HL-60/S4 (cell line): Measurements from ENCODE around the gene VAT1L.

Experiments
- in situ Hi-C: fragments of 300-500 bp; cut with MboI; formaldehyde crosslinking; loops from 2 replicates; pipeline ENCODE4 v1.14.3; 2022; ENCODE audit warnings: low sequenced_read_pairs

Gene VAT1L, protein sequence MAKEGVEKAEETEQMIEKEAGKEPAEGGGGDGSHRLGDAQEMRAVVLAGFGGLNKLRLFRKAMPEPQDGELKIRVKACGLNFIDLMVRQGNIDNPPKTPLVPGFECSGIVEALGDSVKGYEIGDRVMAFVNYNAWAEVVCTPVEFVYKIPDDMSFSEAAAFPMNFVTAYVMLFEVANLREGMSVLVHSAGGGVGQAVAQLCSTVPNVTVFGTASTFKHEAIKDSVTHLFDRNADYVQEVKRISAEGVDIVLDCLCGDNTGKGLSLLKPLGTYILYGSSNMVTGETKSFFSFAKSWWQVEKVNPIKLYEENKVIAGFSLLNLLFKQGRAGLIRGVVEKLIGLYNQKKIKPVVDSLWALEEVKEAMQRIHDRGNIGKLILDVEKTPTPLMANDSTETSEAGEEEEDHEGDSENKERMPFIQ

DNA sequence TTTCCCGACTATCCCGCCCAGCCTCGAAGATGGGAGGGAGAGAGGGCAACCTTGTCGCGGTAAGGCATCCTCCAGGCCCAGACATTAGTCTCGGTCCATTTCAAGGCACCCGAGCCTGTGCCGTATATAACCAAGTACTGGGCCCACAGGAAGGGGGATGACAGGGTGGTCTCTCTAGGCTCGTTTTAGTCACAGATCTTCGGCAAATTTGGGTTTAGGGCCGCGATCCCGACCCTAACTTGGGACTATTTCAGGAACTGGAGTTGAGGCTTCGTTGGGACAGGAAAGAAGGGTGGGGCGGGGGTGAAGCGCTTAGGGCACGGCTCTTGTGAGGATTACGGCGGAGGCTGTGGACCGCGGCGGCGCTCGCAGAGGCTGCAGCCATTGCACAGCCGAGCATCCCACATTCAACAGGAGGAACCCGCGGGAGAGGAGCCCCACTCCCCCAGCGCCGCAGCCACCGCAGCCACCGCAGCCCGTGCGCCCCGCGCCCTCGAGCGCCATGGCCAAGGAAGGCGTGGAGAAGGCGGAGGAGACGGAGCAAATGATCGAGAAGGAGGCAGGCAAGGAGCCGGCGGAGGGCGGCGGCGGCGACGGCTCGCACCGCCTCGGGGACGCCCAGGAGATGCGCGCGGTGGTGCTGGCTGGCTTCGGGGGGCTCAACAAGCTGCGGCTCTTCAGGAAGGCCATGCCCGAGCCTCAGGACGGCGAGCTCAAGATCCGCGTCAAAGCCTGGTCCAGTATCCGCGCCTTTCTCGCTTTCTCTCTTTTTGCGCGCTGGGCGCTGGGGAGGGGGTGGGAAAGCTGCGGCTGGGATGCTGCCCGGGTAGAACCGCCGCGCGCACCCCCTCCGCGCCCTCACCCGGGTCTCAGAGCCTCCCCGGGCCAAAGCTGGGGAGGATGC, at the start of gene VAT1L:
Gene VAT1L (plus strand): TSS at position 384 of the 904 bp plus-strand sequence. CDS start 119 bp downstream, at position 503.
- in situ Hi-C loops, result no loop called here

DNA sequence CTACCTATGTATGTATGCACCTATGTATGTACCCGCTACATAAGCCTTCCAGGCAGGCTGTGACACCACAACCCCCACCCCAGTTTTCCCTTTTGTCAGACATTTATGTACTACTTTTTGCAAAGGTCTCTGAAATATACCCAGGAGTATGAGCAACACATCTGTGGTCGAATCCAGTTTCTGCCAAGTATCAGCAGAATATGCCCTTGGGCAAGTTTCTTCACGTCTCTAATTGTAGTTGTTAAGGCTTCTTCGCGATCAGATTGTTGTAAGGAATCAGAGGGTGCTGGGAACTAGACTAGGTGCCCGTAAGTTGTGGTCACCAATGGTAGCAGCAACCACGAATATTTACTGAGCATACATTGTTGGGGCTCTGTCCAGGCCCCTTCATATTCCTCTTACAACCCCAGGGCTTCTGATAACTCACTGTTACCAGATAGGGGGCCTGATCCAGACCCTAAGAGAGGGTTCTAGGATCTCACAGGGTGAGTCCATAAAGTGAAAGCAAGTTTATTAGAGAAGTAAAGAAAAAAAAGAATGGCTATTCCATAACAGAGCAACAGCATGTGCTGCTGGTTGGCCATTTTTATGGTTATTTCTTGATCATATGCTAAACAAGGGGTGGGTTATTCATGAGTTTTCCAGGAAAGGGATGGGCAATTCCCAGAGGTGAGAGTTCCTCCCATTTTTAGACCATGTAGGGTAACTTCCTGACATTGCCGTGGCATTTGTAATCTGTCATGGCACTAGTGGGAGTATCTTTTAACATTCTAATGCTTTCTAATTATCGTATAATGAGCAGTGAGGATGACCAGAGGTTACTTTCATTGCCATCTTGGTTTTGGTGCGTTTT, 49.4 kb upstream of the VAT1L start:
- in situ Hi-C loops, result no loop called here

DNA sequence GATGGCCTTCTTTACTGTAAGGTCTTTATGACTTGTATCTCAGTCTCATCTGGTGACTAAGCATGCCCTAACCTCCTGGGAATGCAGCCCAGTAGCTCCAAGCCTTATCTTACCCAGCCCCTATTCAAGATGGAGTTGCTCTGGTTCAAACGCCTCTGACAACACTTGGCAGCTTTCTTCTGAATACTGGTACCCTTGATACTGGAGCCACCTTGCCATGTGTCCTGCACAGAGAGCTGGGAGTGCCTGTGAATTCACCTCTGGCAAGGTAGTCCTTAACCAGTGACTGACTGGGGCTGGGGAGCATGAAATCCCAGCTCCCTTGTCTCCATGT, 48.8 kb upstream of the VAT1L start:
- in situ Hi-C loops, result no loop called here

DNA sequence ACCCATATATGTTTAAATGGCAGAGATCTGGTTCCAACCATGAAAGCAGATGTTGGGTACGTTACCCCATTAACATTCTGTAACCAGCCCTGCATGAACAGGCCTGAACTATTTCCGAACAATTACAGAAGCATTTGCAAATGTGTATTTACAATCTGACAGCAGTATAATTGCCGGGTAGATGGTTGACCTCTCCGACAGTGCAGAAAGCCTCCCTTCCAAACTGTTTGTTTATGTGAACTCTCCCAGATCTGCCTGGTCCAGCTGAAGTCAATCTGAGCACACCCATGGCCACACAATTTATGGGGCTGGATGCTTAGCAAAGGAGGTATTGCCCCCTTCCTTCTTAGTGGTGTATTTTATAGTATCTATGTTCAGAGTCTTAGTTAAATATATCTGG, 44.2 kb upstream of the VAT1L start:
- in situ Hi-C loops, result no loop called here

DNA sequence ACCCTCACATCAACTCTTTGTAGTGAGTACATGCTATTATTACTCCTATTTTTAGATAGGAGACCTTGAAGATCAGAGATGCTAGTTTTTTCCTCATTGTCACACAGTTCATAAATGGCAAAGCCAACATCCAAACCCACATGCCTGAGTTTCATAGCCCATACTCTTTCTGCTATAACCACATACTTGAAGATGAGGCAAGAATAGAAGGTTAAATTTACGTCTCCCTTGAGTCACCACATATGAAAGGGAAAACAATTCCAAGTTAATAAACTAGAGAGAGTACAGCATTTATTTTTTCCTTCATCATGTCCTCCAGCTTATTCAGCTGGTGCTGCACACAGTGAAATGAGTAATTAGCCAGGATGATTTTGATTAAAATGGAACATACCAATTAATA, 42.4 kb upstream of the VAT1L start:
- in situ Hi-C loops, result no loop called here

DNA sequence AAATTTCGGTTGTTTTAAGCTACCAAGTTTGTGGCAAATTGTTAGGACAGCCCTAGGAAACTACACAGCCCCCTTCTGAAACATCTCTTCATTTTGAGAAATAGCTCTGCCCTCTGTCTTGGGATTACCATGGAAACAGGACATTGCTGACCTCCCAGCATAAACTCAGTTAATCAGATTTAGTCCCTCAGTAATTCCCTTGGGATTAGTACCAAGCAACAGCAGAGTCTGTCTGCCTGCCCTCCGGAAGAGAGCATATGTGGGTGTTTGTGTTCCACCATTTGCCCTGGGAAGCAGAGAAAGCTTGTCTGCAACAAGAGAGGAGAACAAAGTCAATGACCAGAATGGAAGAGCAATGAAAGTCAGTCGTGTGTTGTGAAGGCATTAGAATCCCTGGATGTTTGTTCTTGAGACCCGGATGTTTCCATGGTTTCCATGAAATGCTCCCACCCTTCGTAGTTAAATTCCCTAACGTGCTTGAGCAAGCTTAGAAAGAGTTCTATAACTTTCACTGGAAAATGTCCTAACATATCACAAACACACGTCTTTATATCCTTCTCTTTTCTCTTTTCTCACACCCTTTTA, 39.9 kb upstream of the VAT1L start:
- in situ Hi-C loops, result no loop called here

DNA sequence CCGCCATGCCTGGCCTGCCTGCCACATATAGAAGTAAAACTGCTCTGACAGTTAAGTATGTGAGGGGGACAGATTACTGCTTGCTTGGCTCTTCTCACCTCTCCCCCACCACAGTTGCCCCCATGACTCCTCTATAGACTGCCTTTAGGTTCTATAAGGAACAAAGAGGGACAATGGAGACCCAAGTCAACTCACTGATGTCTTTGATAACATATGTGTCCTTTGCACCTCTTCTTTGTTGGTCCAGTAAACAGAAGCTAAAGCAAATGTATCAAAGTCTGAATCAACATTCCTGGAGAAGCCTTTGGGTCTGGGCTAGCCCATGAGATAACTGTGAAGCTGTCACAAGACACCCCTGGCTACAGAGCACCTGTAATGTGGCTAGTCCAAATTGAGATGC, 38.9 kb upstream of the VAT1L start:
- in situ Hi-C loops, result no loop called here

DNA sequence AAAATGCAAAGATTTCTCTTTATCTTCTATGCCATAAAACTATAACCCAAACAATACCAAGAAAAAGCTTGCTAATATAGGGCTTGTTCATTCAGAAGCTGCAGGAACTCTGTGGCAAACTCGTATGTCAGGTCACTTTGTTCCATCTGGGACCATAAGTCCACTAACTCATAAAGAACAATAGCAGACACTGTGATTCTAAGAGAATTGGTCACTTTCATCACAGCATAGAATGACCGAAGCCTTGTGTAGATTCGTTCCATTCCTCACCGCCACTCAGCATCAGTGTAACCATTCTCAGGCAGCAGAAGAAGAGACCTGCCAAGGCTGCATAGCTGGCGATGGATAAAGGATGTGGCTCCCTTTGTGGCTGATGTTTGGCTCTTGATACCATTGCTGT, 30.3 kb upstream of the VAT1L start:
- in situ Hi-C loops, result no loop called here

DNA sequence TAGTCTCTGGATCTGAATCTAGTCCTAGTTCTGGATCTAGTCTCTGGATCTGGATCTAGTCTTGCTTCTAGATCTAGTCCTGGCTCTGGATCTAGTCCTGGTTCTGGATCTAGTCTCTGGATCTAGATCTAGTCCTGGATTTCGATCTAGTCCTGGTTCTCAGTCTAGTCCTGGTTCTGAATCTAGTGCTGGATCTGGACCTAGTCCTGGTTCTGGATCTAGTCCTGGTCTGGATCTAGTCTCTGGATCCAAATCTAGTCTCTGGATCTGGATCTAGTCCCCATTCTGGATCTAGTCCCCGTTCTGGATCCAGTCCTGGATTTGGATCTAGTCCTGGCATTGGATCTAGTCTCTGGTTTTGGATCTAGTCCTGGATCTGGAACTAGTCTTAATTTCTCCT, 29.9 kb upstream of the VAT1L start:
- in situ Hi-C loops, result no loop called here

DNA sequence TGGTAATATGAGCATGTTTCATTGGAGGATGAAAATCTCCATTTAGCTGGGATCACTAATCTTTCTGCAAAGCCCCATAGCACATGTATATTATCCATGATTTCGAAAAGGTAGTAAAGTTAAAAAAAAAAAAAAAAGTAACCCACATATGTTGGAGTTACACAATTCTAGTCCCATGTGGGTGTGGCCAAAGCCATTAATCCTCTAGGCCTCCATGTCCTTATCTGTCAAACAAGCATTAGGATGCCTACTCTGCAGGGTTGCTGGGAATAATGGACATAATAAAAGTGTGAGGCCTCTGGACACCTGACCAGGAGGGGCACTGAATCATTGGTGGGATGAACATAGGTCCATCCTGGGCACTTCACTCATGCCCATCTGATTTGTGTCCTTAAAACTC, 29.2 kb upstream of the VAT1L start:
- in situ Hi-C loops, result no loop called here

DNA sequence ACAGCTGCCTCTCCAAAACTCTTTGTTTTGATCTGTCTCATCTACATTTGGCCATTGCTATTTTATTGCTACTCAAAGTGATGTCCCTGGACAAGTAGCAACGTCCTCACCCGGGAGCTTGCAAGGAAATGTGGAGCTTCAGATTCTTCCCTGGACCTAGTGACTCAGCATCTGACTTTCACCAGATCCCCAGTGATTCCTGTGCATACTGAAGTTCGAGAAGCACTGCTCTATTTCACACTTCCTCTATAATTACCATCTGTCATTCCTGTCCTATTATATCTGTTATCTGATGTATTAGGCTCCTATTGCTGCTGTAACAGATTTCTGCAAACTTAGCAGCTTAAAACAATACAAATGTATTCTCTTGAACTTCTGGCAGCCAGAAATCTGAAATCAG, 28.5 kb upstream of the VAT1L start:
- in situ Hi-C loops, result no loop called here

DNA sequence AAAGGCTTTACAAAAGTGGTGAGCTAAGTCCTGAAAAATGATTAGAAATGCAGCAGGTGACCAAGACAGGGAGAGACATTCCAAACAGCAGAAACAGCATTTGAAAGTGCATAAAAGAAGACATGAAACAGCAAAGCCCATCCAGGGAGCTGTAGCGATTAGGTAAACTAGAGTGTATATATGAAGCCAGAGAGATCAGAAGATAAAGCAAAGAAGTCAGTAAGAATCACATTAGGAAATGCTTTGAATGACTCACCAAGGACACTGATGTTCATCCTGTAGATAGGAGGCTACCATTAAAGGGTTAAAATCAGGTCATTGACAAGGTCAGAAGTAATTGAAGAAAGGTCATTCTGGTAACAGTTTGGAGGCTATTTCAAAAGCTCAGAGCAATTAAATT, 27.6 kb upstream of the VAT1L start:
- in situ Hi-C loops, result no loop called here

DNA sequence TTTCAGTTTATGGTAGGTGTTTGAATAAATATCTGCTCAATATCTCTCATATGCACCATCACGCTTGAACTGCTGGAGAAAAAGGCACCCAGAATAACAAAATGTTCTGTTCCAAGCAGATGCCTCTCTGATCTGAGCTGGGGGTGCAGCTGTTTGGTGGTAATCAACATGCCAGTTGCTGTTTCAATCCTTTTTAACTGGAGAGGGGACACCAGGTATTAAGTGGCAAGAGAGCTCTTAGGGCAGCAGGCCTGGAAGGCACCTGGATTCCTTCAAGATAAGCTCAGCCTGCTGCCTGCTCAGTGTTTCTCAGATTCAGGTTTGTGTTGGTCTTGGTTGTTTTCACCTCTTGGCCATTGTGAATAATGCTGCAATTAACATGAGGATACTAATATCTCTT, 27.2 kb upstream of the VAT1L start:
- in situ Hi-C loops, result no loop called here

DNA sequence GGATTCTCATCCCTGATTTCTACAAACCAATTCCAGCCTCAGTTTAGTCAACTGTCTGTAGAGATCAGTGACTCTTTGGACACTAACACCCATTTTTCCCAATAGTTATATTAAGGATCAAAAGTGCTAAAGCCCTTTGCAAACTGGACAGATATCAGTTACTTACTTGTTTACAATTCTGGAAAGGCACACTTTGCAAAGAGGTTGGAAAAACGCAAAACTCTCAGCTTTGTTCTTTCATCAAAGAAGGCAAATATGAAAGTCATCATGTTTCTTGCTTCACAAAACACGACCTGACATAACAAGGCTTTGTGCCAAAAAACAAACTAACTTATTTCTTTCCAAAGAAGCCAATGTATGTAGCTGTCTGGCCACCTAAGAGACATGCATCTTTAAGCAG, 26.1 kb upstream of the VAT1L start:
- in situ Hi-C loops, result no loop called here

DNA sequence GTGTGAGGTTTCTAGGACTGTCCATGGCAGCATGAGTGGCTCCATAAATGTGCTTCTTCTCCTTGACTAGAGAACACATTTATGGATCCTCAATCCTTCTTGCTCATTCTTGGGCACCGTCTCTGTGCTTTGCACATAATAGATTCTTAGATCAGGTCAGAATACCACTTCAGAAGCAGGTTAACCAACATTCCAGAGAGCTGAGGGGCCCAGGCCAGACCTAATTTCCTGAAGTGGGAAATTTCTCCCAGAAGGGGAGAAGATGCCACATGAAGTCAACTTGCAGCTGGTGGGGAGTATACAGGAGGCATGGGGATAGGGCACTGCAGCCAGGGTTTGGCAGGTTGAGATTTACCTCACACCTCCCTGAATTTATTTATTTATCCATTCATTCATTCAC, 24.4 kb upstream of the VAT1L start:
- in situ Hi-C loops, result no loop called here

DNA sequence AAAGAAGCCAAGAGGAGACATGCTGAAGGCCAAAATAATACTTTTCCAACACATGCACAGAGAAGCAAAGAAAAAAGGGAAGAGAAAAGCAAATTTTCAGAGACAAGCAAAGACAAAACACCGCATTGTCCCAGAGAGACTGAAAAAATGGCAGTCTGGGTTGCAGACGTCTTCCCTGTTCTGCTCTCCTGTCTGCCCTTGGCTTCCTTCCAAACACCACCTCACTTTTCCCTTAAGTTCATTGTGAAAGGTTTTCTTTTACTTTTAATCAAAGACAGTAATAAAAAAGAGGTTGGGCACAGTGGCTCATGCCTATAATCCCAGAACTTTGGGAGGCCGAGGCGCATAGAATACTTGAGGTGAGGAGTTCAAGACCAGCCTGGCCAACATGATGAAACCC, 21.2 kb upstream of the VAT1L start:
- in situ Hi-C loops, result no loop called here

DNA sequence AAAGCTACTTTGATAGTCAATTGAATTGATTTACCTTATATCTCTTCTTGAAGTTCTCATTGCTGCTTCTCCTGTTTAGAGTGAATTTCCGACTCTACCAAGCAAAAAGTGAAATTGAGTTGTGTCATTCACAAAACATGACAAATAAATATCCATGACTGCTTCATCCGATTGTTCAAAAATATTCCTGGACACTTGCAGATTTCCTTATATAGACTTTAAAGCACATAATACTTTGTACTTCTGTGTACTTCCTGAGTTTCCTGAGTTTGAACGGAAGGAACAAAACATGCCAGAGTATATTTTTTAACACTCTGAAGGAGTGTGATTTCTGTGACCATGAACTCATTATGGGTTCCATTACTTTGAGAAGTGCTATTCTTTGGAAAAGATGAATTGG, 20.5 kb upstream of the VAT1L start:
- in situ Hi-C loops, result no loop called here

DNA sequence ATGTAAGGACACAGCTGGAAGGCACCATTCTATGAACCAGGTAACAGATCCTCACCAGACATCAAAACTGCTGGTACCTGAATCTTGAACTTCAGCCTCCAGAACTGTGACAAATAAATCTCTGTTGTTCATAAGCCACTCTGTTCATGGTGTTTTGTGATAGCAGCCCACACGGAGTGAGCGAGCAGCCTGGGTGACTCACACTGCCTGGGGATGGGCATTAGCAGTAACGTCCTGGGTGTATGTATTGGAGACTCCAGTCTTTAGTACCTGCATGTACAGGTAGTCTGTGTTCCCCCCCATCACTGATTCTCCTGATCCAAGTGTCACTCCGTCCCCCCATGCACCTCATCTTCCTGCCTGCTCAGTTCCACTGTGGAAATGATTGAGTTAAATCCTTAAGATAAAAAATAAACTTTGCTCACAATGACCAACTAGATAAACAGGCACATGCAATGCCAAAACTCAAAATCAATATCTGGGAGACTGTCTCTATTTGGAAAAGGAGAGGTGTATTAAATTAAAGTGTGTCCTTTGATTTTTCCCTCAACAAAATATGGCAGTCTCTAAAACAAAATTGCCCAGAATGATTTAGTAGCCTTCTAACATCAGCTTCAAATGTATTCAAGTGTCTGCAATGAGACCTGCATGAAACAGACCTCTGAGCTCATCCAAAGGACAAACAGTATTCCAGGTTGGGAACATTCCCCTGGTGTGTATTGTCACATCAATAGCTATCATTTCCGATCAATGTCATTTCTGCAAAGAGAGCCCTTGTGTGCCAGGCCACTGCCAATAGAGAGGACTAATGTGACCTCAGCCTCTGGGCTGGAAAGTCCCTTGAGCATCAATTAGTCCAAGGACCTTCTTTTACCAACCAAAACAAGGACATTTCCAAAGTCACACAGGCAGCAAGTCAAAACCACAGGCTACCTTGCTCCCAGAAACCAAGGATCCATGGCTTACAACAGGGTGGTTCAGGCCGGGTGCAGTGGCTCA, 12.2 kb upstream of the VAT1L start:
- in situ Hi-C loops, result no loop called here

DNA sequence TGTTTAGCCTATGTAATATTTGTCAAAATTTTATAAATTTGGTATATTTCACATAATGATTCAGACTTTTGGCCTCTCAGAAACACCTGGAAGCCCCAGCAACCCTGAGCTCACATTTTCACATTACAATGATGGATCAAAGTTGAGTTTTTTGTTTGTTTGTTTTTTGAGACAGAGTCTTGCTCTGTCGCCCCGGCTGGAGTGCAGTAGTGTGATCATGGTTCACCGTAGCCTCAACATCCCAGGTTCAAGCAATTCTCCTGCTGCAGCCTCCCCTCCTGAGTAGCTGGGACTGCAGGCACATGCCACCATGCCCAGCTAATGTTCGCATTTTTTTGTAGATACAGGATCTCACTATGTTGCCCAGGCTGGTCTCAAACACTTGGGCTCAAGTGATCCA, 10.6 kb upstream of the VAT1L start:
- in situ Hi-C loops, result no loop called here

DNA sequence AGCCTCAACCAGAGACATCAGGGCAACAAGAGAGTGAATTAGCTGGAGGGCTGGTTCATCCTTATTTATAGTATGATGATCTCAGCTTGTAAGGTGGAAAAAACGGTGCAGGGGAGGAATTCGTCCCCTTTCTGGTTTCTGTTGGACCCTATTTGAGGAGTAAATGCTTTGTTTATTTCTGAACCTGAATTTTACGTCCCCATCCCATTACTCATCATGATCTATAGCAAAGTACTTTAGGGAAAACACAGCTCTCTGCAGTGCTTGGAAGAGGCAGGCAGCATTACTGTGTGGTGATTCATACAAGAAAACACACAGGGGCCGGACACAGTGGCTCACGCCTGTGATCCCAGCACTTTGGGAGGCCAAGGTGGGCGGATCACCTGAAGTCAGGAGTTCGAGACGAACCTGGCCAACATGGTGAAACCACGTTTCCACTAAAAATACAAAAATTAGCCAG, 8.0 kb upstream of the VAT1L start:
- in situ Hi-C loops, result no loop called here
